Sigmoid colon (tissue), 4 donors: ENCODE data around the gene KLHDC3.

Source experiments
- EP300 ChIP-seq, 4 donors: sonication (generic); formaldehyde crosslinking; IDR thresholded peaks; one replicate each; pipeline ENCODE4 v1.6.1; 2017; ENCODE audit warnings: antibody characterized with exemption in 4 of 4
- POLR2A ChIP-seq, 2 donors: fragments of 450-650 bp; IDR thresholded peaks; one replicate each; pipeline ENCODE4 v1.6.1; 2016; ENCODE audit warnings: antibody characterized with exemption in 2 of 2, mild to moderate bottlenecking in 2 of 2, moderate library complexity in 2 of 2
- POLR2AphosphoS5 ChIP-seq, 4 donors: sonication (generic); formaldehyde crosslinking; IDR thresholded peaks; one replicate each; pipeline ENCODE4 v1.6.1; 2017; ENCODE audit warnings: antibody characterized with exemption in 4 of 4
- TF ChIP-seq, protein P1 (sequence below), 4 experiments: fragments of 450-650 bp in 3 of 4; fragments of 200-600 bp in 1 of 4; IDR thresholded peaks; one replicate each; pipeline ENCODE4 v1.5.1; 2016 to 2019; ENCODE audit warnings: antibody characterized with exemption in 4 of 4, mild to moderate bottlenecking in 3 of 4, moderate library complexity in 2 of 4

DNA sequence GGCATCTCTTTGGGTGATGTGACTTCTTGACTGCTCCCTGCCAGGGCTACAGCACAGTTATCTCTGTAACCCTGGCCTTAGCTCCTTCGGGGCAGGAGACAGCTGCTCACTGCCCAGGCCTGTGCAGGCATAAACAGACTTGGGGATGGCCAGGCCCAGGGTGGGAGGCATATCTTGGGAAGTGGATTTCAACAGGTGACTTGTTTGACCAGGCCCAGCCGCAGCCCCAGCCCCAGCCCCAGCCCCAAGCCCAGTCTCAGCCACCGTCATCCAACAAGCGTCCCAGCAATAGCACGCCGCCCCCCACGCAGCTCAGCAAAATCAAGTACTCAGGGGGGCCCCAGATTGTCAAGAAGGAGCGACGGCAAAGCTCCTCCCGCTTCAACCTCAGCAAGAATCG is 7.8 kb upstream of the KLHDC3 start:
- TF ChIP-seq POLR2AphosphoS5 (IDR thresholded peaks at IDR 0.05), result no peak
- TF ChIP-seq, protein P1, sequence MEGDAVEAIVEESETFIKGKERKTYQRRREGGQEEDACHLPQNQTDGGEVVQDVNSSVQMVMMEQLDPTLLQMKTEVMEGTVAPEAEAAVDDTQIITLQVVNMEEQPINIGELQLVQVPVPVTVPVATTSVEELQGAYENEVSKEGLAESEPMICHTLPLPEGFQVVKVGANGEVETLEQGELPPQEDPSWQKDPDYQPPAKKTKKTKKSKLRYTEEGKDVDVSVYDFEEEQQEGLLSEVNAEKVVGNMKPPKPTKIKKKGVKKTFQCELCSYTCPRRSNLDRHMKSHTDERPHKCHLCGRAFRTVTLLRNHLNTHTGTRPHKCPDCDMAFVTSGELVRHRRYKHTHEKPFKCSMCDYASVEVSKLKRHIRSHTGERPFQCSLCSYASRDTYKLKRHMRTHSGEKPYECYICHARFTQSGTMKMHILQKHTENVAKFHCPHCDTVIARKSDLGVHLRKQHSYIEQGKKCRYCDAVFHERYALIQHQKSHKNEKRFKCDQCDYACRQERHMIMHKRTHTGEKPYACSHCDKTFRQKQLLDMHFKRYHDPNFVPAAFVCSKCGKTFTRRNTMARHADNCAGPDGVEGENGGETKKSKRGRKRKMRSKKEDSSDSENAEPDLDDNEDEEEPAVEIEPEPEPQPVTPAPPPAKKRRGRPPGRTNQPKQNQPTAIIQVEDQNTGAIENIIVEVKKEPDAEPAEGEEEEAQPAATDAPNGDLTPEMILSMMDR (IDR thresholded peaks at IDR 0.05), result no peak
- no peak for TF ChIP-seq POLR2A (IDR thresholded peaks at IDR 0.05)
- TF ChIP-seq EP300 (IDR thresholded peaks at IDR 0.05), result no peak
